Prostate gland (tissue), 2 donors: ENCODE measurements around the gene PTPRT. TPM values are rescaled to one million over a fixed set of nuclear protein-coding genes. Genes with fewer than 3 reads are reported as not detected.

Source experiments
- DNase-seq: peaks from one replicate; pipeline ENCODE4 v3.0.0-alpha.2; 2019; ENCODE audit warnings: low spot score
- H3K27ac ChIP-seq, 2 donors: fragments of 200-600 bp; sonication (generic); 2 replicates each; pipeline ENCODE4 v1.5.1; 2017 to 2019
- H3K27me3 ChIP-seq: fragments of 200-600 bp; sonication (generic); replicated peaks from 2 replicates; pipeline ENCODE4 v1.5.1; 2019; ENCODE audit not compliant: insufficient read depth
- H3K36me3 ChIP-seq, 2 donors: fragments of 200-600 bp; sonication (generic); 1 replicate in 1 of 2; 2 replicates in 1 of 2; pipeline versions ENCODE4 v1.5.1 to v1.8.1; 2017 to 2019
- H3K4me1 ChIP-seq: fragments of 200-600 bp; sonication (generic); replicated peaks from 2 replicates; pipeline ENCODE4 v1.5.1; 2019
- H3K4me3 ChIP-seq, 2 donors: fragments of 200-600 bp; sonication (generic); 2 replicates each; pipeline ENCODE4 v1.5.1; 2017 to 2019
- H3K9me3 ChIP-seq: fragments of 200-600 bp; sonication (generic); 2 replicates; pipeline ENCODE4 v1.5.1; 2017
- CTCF ChIP-seq, 4 experiments: fragments of 200-600 bp in 2 of 4; fragments of 450-650 bp in 2 of 4; sonication (generic) in 2 of 4; IDR thresholded peaks; 1 replicate in 3 of 4; 2 replicates in 1 of 4; pipeline ENCODE4 v1.5.1; 2016 to 2019; ENCODE audit warnings: antibody characterized with exemption in 4 of 4, mild to moderate bottlenecking in 2 of 4, moderate library complexity in 2 of 4
- POLR2A ChIP-seq: fragments of 450-650 bp; IDR thresholded peaks from one replicate; pipeline ENCODE4 v1.6.1; 2016; ENCODE audit warnings: antibody characterized with exemption, mild to moderate bottlenecking
- POLR2AphosphoS5 ChIP-seq: sonication (generic); formaldehyde crosslinking; IDR thresholded peaks from one replicate; pipeline ENCODE4 v1.6.1; 2017; ENCODE audit warnings: antibody characterized with exemption
- WGBS: methylation state at CpG from one replicate; pipeline ENCODE4 v1.1.5; 2018; 5-methylcytosine and 5-hydroxymethylcytosine counted together
- intact Hi-C: fragments of 100-400 bp; cut with DNase I; formaldehyde crosslinking; loops from one replicate; pipeline ENCODE4 v1.14.2; 2022
- total RNA-seq, 2 donors: library from RNA; depleted of rRNA; stranded (reverse); fragments of >200 nt; gene quantifications; one replicate each; pipeline ENCODE4 v1.1.0, GENCODE V29; 2016

PTPRT gene
- total RNA-seq, 2 donors from 2014 or later = 1.5 to 3.5 TPM

- TF ChIP-seq POLR2AphosphoS5 (no peak), CTCF (IDR thresholded peaks at IDR 0.05) (peak in 2 of 4 experiments; percentile 31 to 45)
- Histone ChIP-seq H3K4me1 (no peaks in the 10 kb centered on the region), H3K36me3 (no peaks in the 10 kb centered on the region), H3K4me3 (no peak overlapping the region), H3K9me3 (no peaks in the 10 kb centered on the region), H3K27ac (no peak overlapping the region), H3K27me3 (no peaks in the 10 kb centered on the region)
- intact Hi-C loops = no loop called here
- WGBS = 42% methylated on average over 3 of the region's 3 CpGs
- no peak for DNase-seq
Observed at GRCh38 chr20:42678895-42679294, 510.8 kb downstream of the PTPRT start.

DNA sequence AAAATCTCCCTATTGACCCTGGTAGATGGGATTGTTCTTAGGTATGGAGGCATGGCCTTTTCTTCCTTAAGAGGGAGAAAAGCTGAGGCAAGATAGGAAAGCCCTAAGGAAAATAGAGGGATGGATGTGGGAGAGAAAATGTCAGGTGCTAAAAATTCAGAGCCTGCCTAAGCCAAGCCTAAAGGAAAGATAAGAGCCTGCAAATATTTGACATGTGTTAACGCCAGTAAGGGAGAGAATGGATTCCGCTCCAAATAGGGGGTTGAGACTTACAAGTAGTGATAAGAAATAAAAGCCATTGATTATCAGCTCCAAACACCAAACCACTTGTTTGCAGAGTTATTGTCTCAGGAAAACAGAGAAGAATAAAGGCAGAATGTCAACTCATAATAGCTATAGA, 533.6 kb downstream of the PTPRT start:
- Histone ChIP-seq H3K4me1 (no peaks in the 10 kb centered on the region), H3K36me3 (no peaks in the 10 kb centered on the region), H3K9me3 (no peaks in the 10 kb centered on the region), H3K27ac (no peak overlapping the region), H3K4me3 (no peak overlapping the region), H3K27me3 (no peaks in the 10 kb centered on the region)
- no peak for DNase-seq
- 55% methylated on average over 2 of the region's 2 CpGs for WGBS
- TF ChIP-seq CTCF (IDR thresholded peaks at IDR 0.05) (no peak), POLR2A (no peak), POLR2AphosphoS5 (no peak)
- intact Hi-C loops = no loop called here

GRCh38 chr20:42652266-42652665, 537.4 kb downstream of the PTPRT start:
- no peaks in the 10 kb centered on the region for H3K9me3 ChIP-seq
- H3K4me1 ChIP-seq = no peaks in the 10 kb centered on the region
- no peak overlapping the region for H3K4me3 ChIP-seq
- no peaks in the 10 kb centered on the region for H3K36me3 ChIP-seq
- 60% methylated on average over 2 of the region's 2 CpGs for WGBS
- no peak overlapping the region for H3K27ac ChIP-seq
- TF ChIP-seq CTCF (IDR thresholded peaks at IDR 0.05) (no peak), POLR2A (no peak), POLR2AphosphoS5 (no peak)
- DNase-seq = no peak
- H3K27me3 ChIP-seq = no peaks in the 10 kb centered on the region
- intact Hi-C loops = no loop called here

DNA sequence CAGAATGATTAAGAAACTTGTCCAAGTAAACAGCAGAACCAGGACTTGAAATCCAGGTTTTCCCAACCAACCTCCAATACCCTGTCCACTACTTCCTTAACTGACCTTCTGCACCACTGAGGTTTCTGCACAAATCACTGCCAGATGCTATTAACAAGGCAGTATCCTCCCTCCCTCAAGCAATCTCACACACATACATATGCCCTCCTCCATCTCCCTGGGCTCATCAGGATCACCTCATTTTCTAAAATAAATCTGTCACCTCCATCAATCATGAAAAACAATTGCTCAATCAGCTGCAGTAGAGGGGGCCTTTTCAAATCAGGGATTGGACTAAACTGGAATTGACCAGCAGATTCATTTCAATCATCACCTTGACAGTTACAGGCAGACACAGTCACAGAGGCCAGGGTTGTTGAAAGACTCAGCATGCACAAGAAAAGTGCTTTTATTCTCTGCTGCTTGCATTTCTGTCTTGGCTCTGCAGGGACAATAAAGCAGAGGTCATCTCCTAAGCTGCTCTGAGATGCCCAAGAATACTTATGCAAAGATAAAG, 539.4 kb downstream of the PTPRT start:
- no peaks in the 10 kb centered on the region for H3K36me3 ChIP-seq
- TF ChIP-seq CTCF (IDR thresholded peaks at IDR 0.05) (no peak), POLR2AphosphoS5 (no peak), POLR2A (no peak)
- no peaks in the 10 kb centered on the region for H3K27me3 ChIP-seq
- H3K9me3 ChIP-seq = no peaks in the 10 kb centered on the region
- H3K4me1 ChIP-seq = no peaks in the 10 kb centered on the region
- no peak overlapping the region for H3K4me3 ChIP-seq
- H3K27ac ChIP-seq = no peak overlapping the region
- DNase-seq = no peak
- intact Hi-C loops = no loop called here

GRCh38 chr20:42649748-42650147, 540.0 kb downstream of the PTPRT start:
- no peak for DNase-seq
- intact Hi-C loops = no loop called here
- Histone ChIP-seq H3K4me3 (no peak overlapping the region), H3K36me3 (no peaks in the 10 kb centered on the region), H3K4me1 (no peaks in the 10 kb centered on the region), H3K27ac (no peak overlapping the region), H3K27me3 (no peaks in the 10 kb centered on the region), H3K9me3 (no peaks in the 10 kb centered on the region)
- TF ChIP-seq CTCF (IDR thresholded peaks at IDR 0.05) = no peak
- no peak for TF ChIP-seq POLR2A
- no peak for TF ChIP-seq POLR2AphosphoS5
